GM18520 (cell line): ENCODE results near the gene MGAT5B.

Experiments
- ATAC-seq: cut with Tn5 transposase; IDR thresholded peaks from one replicate; pipeline ENCODE4 v1.9.1; 2021; ENCODE audit not compliant: unreplicated experiment

Gene MGAT5B

GRCh38 chr17:76947309-76947708 is 79.1 kb downstream of the MGAT5B start:
- ATAC-seq = no peak

- ATAC-seq = no peak
Observed at GRCh38 chr17:76947771-76948170, 79.6 kb downstream of the MGAT5B start.

GRCh38 chr17:76948301-76948700 is 80.1 kb downstream of the MGAT5B start:
- ATAC-seq = no peak

GRCh38 chr17:76948726-76949342 is 80.6 kb downstream of the MGAT5B start:
- no peak for ATAC-seq

- ATAC-seq = no peak
Observed at GRCh38 chr17:76949913-76950695, 81.9 kb downstream of the MGAT5B start.

GRCh38 chr17:76951375-76951905 is 83.2 kb downstream of the MGAT5B start:
- no peak for ATAC-seq

- no peak for ATAC-seq
Observed at GRCh38 chr17:76952402-76952801, 84.2 kb downstream of the MGAT5B start.

- ATAC-seq = no peak
Observed at GRCh38 chr17:76953066-76953465, 84.9 kb downstream of the MGAT5B start.

GRCh38 chr17:76953946-76954345 is 85.7 kb downstream of the MGAT5B start:
- no peak for ATAC-seq

- no peak for ATAC-seq
Observed at GRCh38 chr17:76955191-76955590, 87.0 kb downstream of the MGAT5B start.

GRCh38 chr17:76956846-76957540 is 88.8 kb downstream of the MGAT5B start:
- no peak for ATAC-seq

- ATAC-seq = no peak
Observed at GRCh38 chr17:76957678-76958464, 89.7 kb downstream of the MGAT5B start.

- ATAC-seq = no peak
Observed at GRCh38 chr17:76958974-76959373, 90.8 kb downstream of the MGAT5B start.

GRCh38 chr17:76961869-76962268 is 93.7 kb downstream of the MGAT5B start:
- no peak for ATAC-seq

GRCh38 chr17:76962858-76963257 is 94.7 kb downstream of the MGAT5B start:
- no peak for ATAC-seq

GRCh38 chr17:76966016-76966415 is 97.8 kb downstream of the MGAT5B start:
- ATAC-seq = no peak

- ATAC-seq = no peak
Observed at GRCh38 chr17:76966486-76967181, 98.4 kb downstream of the MGAT5B start.

GRCh38 chr17:76967762-76968161 is 99.6 kb downstream of the MGAT5B start:
- ATAC-seq = no peak

- ATAC-seq = no peak
Observed at GRCh38 chr17:76968707-76969597, 100.7 kb downstream of the MGAT5B start.
